Measurements from ENCODE around the gene UNK. TPM values are rescaled to one million over a fixed set of nuclear protein-coding genes. Genes with fewer than 3 reads are reported as not detected.

The UNK gene
- total RNA-seq, 4 donors from 2014 or later = 27.8 to 68.2 (median 31.9) TPM

DNA sequence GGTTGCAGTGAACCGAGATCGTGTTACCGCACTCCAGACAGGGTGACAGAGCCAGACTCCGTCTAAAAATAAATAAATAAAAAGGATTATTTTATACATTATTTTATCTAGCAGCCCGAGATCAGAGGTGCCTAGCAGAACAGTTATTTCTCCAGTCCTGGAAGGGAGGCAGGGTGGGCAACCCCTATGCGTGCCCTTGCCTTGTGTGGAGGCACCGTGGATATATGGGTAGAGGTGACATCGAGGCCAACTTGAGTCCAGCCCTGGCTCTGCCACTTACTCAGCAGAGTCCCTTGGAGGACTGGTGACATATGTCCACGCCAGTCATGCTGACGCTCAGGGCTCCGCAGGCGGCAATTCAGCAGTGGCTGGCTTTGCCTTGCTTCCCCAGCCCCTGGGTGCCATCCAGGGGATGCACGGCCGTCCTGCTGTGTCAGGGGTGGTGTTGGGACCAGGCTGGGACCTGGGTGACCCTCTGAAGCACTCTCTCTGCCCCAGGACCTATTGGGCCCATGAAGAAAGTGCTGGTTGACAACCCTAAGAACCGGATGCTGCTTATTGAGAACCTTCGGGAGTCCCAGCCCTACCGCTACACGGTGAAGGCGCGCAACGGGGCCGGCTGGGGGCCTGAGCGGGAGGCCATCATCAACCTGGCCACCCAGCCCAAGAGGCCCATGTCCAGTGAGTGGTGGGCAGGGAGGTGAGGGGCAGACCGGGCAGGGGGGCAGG is 32.8 kb upstream of the UNK start:
- H3K36me3 ChIP-seq = peaks cover 75% of the 10 kb centered on the region
- DNase-seq (ENCODE audit: low spot score in 2 of 2) = no peak
- no peaks in the 10 kb centered on the region for H3K9me3 ChIP-seq
- no peak overlapping the region for H3K27ac ChIP-seq
- WGBS = 76% methylated on average over 9 of the region's 24 CpGs
- peaks cover 55% of the 10 kb centered on the region for H3K4me1 ChIP-seq
- no peaks in the 10 kb centered on the region for H3K27me3 ChIP-seq
- TF ChIP-seq EP300 (IDR thresholded peaks at IDR 0.05) (no peak), POLR2A (IDR thresholded peaks at IDR 0.05) (no peak), POLR2AphosphoS5 (IDR thresholded peaks at IDR 0.05) (no peak)
- TF ChIP-seq, protein P1, sequence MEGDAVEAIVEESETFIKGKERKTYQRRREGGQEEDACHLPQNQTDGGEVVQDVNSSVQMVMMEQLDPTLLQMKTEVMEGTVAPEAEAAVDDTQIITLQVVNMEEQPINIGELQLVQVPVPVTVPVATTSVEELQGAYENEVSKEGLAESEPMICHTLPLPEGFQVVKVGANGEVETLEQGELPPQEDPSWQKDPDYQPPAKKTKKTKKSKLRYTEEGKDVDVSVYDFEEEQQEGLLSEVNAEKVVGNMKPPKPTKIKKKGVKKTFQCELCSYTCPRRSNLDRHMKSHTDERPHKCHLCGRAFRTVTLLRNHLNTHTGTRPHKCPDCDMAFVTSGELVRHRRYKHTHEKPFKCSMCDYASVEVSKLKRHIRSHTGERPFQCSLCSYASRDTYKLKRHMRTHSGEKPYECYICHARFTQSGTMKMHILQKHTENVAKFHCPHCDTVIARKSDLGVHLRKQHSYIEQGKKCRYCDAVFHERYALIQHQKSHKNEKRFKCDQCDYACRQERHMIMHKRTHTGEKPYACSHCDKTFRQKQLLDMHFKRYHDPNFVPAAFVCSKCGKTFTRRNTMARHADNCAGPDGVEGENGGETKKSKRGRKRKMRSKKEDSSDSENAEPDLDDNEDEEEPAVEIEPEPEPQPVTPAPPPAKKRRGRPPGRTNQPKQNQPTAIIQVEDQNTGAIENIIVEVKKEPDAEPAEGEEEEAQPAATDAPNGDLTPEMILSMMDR (IDR thresholded peaks at IDR 0.05) = no peak
- no peak overlapping the region for H3K4me3 ChIP-seq

- Histone ChIP-seq H3K9me3 (no peaks in the 10 kb centered on the region), H3K4me1 (peaks cover 53% of the 10 kb centered on the region), H3K4me3 (no peak overlapping the region), H3K27ac (no peak overlapping the region), H3K27me3 (no peaks in the 10 kb centered on the region), H3K36me3 (peaks cover 80% of the 10 kb centered on the region)
- TF ChIP-seq EP300 (IDR thresholded peaks at IDR 0.05) (no peak), POLR2A (IDR thresholded peaks at IDR 0.05) (no peak), POLR2AphosphoS5 (IDR thresholded peaks at IDR 0.05) (no peak)
- TF ChIP-seq, protein P1 (IDR thresholded peaks at IDR 0.05) = no peak
- 96% methylated on average over 8 of the region's 10 CpGs for WGBS
- no peak for DNase-seq (ENCODE audit: low spot score in 2 of 2)
Measured at GRCh38 chr17:75752405-75752709, 32.2 kb upstream of the UNK start.

- Histone ChIP-seq H3K27ac (no peak overlapping the region), H3K4me3 (peak overlapping the region; percentile 44), H3K27me3 (no peaks in the 10 kb centered on the region), H3K4me1 (peaks cover 52% of the 10 kb centered on the region), H3K9me3 (no peaks in the 10 kb centered on the region), H3K36me3 (peaks cover 86% of the 10 kb centered on the region)
- 68% methylated on average over 16 of the region's 19 CpGs for WGBS
- DNase-seq (ENCODE audit: low spot score in 2 of 2) = no peak
- no peak for TF ChIP-seq POLR2AphosphoS5 (IDR thresholded peaks at IDR 0.05)
- TF ChIP-seq, protein P1 (IDR thresholded peaks at IDR 0.05) = no peak
- no peak for TF ChIP-seq EP300 (IDR thresholded peaks at IDR 0.05)
- TF ChIP-seq POLR2A (IDR thresholded peaks at IDR 0.05) = no peak
Measured at GRCh38 chr17:75752802-75753513, 31.6 kb upstream of the UNK start.

DNA sequence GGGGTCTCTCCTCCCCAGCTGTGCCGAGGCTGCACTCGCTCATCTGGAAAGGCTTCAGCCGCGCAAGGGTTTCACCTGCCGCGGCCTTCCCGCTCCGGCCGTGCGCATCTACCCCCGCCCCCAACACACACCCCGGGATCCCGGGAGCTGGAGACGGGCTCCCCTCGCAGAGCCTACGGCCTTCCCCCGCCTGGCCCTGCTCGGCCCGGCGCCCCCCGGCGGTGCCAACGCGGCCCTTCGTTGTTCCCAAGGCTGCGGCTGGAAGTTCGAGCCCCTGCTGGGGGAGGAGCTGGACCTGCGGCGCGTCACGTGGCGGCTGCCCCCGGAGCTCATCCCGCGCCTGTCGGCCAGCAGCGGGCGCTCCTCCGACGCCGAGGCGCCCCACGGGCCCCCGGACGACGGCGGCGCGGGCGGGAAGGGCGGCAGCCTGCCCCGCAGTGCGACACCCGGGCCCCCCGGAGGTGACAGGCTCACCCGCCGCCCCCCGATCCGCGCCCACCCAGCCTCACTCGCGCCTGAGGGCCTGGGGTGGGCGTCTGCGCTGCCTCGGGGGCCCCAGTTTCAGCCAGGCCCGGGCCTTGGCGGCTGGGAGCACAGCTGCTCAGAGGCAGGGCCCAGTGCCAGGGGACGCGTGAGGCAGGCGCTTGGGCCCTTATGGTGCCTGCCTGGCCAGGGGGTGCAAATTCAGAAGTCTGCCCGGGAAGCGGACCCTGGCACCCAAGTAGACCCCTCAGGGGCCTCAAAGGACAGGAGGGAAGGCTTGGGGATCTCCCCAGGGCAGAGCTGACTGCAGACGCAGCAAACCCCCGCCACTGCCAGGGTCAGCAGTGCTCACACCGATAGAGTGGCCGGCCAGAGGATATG is 30.9 kb upstream of the UNK start:
- WGBS = 36% methylated on average over 11 of the region's 76 CpGs
- no peaks in the 10 kb centered on the region for H3K27me3 ChIP-seq
- peaks cover 90% of the 10 kb centered on the region for H3K36me3 ChIP-seq
- no peak overlapping the region for H3K27ac ChIP-seq
- DNase-seq (ENCODE audit: low spot score in 2 of 2) = peak; percentile 73 to 85
- TF ChIP-seq POLR2AphosphoS5 (IDR thresholded peaks at IDR 0.05) = no peak
- TF ChIP-seq, protein P1 (IDR thresholded peaks at IDR 0.05) = peak in 1 of 2 donors; percentile 53
- H3K9me3 ChIP-seq = no peaks in the 10 kb centered on the region
- H3K4me3 ChIP-seq = peak overlapping the region; percentile 44
- peaks cover 50% of the 10 kb centered on the region for H3K4me1 ChIP-seq

Measured in suprapubic skin (tissue), 4 donors.